GM12891 (cell line): ENCODE measurements around the gene DYSF.

Source experiments
- PAX5 ChIP-seq: IDR thresholded peaks from 2 replicates; pipeline ENCODE4 v1.6.1; 2011; ENCODE audit warnings: low read length, moderate library complexity, mild to moderate bottlenecking; ENCODE audit not compliant: insufficient read depth, severe bottlenecking
- POLR2A ChIP-seq: IDR thresholded peaks from 2 replicates; pipeline ENCODE4 v1.6.1; 2011; ENCODE audit warnings: low read depth, low read length, control low read depth
- POLR2AphosphoS5 ChIP-seq: IDR thresholded peaks from 2 replicates; pipeline ENCODE4 v1.6.1; 2011; ENCODE audit warnings: low read depth, low read length, control low read depth
- POU2F2 ChIP-seq: IDR thresholded peaks from 2 replicates; pipeline ENCODE4 v1.6.1; 2011; ENCODE audit warnings: low read depth, mild to moderate bottlenecking, control low read depth, low read length, moderate library complexity
- SPI1 ChIP-seq: IDR thresholded peaks from 2 replicates; pipeline ENCODE4 v1.6.1; 2011; ENCODE audit warnings: low read depth, low read length, control low read depth
- TAF1 ChIP-seq: IDR thresholded peaks from 2 replicates; pipeline ENCODE4 v1.6.1; 2011; ENCODE audit warnings: low read depth, low read length, control low read depth

- TF ChIP-seq POLR2A (no peak), TAF1 (no peak), POLR2AphosphoS5 (no peak), POU2F2 (no peak), SPI1 (no peak), PAX5 (no peak)
Measured at GRCh38 chr2:71730785-71731383, 277.5 kb downstream of the DYSF start.
